ENCODE measurements around the gene CHCHD2. TPM values are rescaled to one million over a fixed set of nuclear protein-coding genes. Genes with fewer than 3 reads are reported as not detected.
"Not testable (repeated sequence)": the region's sequence is repeated elsewhere in the genome, so short reads cannot be mapped to it uniquely, and the experiment has no call there.

CHCHD2 gene, protein sequence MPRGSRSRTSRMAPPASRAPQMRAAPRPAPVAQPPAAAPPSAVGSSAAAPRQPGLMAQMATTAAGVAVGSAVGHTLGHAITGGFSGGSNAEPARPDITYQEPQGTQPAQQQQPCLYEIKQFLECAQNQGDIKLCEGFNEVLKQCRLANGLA
- total RNA-seq = 100 to 1,000 TPM; 376 to 473 (median 432) TPM
- polyA plus RNA-seq = 522 TPM
- long read RNA-seq, donor 1, transcript CHCHD2-201 (4 exons, 901 nt) = major isoform, 204 of 222 reads
- long read RNA-seq, donor 1, partial matches to known transcripts = 17 of 222 reads
- long read RNA-seq, donor 1, other reads (novel, unspliced or antisense) = 1 of 222 reads
- long read RNA-seq, donor 2, transcript CHCHD2-201 (4 exons, 901 nt) = major isoform, 224 of 243 reads
- long read RNA-seq, donor 2, partial matches to known transcripts = 17 of 243 reads
- long read RNA-seq, donor 2, other reads (novel, unspliced or antisense) = 2 of 243 reads
- long read RNA-seq, donor 3, transcript CHCHD2-201 (4 exons, 901 nt) = major isoform, 130 of 134 reads
- long read RNA-seq, donor 3, partial matches to known transcripts = 3 of 134 reads
- long read RNA-seq, donor 3, other reads (novel, unspliced or antisense) = 1 of 134 reads
- long read RNA-seq, donor 4, transcript CHCHD2-201 (4 exons, 901 nt) = major isoform, 146 of 157 reads
- long read RNA-seq, donor 4, partial matches to known transcripts = 9 of 157 reads
- long read RNA-seq, donor 4, other reads (novel, unspliced or antisense) = 1 of 157 reads

DNA sequence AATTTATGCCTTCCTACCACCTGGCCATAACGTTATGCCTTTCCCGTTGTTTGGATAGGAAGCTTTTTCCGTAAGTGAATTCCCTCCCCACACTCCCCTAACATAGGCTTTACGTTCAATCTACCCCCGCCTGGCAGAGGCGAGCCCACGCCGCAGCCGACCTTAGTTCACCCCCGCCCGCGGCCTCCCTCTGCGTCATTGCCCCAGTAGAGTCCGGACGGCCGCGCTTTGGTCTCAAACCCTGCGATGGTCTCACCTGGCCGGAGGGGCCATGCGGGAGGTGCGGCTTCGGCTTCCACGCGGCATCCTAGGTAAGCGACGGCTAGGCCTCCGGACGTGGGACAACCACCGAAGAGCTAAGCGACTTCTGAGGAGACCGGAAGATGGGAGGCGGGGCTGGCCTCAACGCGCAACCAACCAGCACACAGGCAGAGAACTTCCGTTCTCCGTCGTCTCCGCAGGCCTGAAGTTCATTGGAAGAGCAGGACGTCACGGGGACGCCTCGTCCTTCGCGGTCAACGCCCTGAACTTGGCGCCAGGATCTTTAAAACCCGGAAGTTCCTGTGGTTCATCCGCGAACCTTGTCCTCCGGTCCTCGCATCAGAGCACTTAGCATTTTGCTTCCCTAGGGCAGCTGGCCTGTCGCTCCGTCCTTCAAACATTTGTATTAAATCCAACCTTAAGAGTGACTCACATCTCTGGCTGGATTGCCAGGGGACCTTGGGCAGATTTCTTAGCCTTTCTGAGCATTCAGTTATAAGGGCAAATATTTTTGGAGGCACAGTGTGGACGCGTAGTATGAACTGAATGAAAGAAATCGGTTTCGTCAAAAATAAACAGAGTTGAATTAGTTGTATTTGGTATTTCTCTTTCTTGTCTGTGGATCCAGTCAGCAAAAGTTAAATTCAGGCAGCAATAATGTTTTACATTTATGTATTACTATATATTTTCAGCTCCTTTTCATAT is at the start of gene CHCHD2:
Gene CHCHD2, minus strand, starts transcription at position 369 of the 966 bp plus-strand sequence. Its CDS starts 63 bp downstream, at position 306.
- H3K4me3 ChIP-seq (ENCODE audit: low read length) = peak within 1 kb of the TSS; percentile 97

DNA sequence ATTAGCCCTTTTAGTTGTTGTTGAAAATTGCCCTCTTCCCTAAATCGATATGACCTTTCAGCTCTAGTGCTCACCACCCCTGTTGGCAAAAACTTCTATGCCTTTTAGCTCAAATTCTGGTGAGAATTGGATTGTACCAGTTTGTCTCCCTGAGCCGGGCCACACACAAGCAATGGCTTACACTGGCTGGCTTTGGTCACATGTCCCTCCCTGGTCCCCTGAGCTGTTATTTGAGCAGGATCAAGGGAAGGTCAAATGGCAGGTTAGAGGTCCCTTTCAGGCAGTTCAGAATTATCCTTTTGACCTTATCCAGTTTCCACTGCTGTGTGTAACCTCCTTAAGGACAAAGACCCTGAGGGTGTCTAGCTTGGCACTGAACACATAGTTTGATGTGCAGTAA is 24.8 kb upstream of the CHCHD2 start:
- H3K27me3 ChIP-seq (ENCODE audit: control insufficient read depth, insufficient read depth); intact Hi-C loops (cut with DNase I); H3K4me1 ChIP-seq (ENCODE audit: control insufficient read depth, insufficient read depth, low read length); ATAC-seq; H3K4me3 ChIP-seq (ENCODE audit: low read length); H3K27ac ChIP-seq (ENCODE audit: low read length); DNase-seq; H3K9me3 ChIP-seq (ENCODE audit: control insufficient read depth, low read length): not testable (repeated sequence)
- 58% methylated on average over 2 of the region's 2 CpGs for WGBS

More for the DNA sequence above, at the start of gene CHCHD2:
- Histone ChIP-seq H3K27ac (ENCODE audit: low read length) (peak within 1 kb of the TSS; percentile 95), H3K9me3 (ENCODE audit: control insufficient read depth, low read length) (no peaks in the 10 kb centered on the region), H3K4me1 (ENCODE audit: control insufficient read depth, insufficient read depth, low read length) (no peaks in the 10 kb centered on the region), H3K27me3 (ENCODE audit: control insufficient read depth, insufficient read depth) (no peaks in the 10 kb centered on the region)
- DNase-seq (peak; percentile 97 to 98 (median 98)), ATAC-seq (peak; percentile 100)
- intact Hi-C loops (cut with DNase I) = no loop called here
- WGBS = 3% methylated on average over 57 of the region's 57 CpGs

DNA sequence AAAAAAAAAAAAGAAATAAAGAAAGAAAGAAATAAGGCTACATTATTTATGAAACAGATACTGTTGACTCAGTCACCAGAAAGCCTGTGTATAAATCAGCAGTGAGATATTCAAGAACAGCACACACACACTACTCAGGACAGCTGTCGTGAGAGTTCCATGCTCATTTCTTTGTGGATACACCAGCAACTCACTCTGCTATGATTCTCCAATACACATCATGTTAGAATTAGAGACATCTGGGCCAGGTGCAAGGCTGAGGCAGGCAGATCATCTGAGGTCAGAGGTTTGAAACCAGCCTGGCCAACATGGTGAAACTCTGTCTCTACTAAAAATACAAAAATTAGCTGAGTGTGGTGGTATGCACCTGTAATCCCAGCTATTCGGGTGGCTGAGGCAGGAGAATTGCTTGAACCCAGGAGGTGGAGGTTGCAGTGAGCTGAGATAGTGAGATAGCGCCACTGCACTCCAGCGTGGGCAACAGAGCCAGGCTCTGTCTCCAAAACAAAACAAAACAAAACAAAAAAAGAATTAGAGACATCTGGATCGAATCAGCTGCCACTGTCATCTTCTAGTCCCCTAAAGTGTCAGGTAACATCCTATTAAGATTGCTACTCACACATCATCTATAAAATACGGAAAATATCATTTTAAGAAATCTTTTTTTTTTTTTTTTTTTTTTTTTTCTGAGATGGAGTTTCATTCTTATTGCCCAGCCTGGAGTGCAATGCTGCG is 21.1 kb upstream of the CHCHD2 start:
- intact Hi-C loops (cut with DNase I) = no loop called here
- no peaks in the 10 kb centered on the region for H3K9me3 ChIP-seq (ENCODE audit: control insufficient read depth, low read length)
- ATAC-seq = no peak
- no peaks in the 10 kb centered on the region for H3K4me1 ChIP-seq (ENCODE audit: control insufficient read depth, insufficient read depth, low read length)
- H3K4me3 ChIP-seq (ENCODE audit: low read length) = no peak overlapping the region
- WGBS = 69% methylated on average over 7 of the region's 7 CpGs
- no peak for DNase-seq
- no peaks in the 10 kb centered on the region for H3K27me3 ChIP-seq (ENCODE audit: control insufficient read depth, insufficient read depth)
- no peak overlapping the region for H3K27ac ChIP-seq (ENCODE audit: low read length)

DNA sequence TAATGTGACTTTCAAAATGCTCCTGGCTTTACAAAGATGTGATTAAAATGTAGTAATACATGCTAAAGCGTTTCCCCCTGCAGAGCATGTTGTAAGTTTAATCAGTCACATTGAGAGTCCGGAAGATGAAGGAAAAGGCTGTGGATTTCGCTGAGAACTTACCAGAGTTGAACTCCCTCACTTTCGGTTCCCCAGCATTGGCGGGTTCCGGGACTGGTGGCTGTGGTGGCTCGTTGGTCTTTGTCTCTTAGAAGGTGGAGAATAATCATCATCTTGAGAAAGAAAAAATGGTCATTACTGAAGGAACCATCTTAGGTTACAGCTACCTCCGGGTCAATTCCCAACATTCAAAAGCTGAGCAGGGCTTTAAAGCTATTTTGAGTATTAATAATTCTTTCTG is 19.6 kb upstream of the CHCHD2 start:
- 77% methylated on average over 8 of the region's 8 CpGs for WGBS
- Histone ChIP-seq H3K4me3 (ENCODE audit: low read length) (no peak overlapping the region), H3K27me3 (ENCODE audit: control insufficient read depth, insufficient read depth) (no peaks in the 10 kb centered on the region), H3K27ac (ENCODE audit: low read length) (no peak overlapping the region), H3K4me1 (ENCODE audit: control insufficient read depth, insufficient read depth, low read length) (no peaks in the 10 kb centered on the region), H3K9me3 (ENCODE audit: control insufficient read depth, low read length) (no peaks in the 10 kb centered on the region)
- ATAC-seq (no peak), DNase-seq (no peak)
- intact Hi-C loops (cut with DNase I) = no loop called here

DNA sequence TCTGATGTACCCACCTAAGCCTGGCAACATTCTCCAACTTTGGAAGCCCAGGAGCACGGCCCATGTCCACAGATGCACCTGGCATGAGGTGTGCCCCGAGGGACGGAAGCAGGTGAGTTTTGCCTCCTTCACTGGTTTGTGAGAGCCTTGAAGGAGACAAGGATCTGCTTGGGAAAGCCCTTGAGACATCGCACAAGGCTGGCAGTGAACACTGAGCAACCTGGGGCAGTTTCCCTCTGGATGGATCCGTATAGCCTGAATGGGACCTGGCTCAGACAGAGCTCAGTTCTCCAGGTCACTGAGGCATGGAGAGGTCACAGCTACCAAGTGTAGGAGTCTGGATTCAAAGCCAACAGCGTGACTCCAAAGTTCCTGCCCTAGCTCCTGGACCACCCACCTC is 18.7 kb upstream of the CHCHD2 start:
- no peaks in the 10 kb centered on the region for H3K27me3 ChIP-seq (ENCODE audit: control insufficient read depth, insufficient read depth)
- no peaks in the 10 kb centered on the region for H3K4me1 ChIP-seq (ENCODE audit: control insufficient read depth, insufficient read depth, low read length)
- no peak overlapping the region for H3K4me3 ChIP-seq (ENCODE audit: low read length)
- ATAC-seq (no peak), DNase-seq (no peak)
- intact Hi-C loops (cut with DNase I) = no loop called here
- WGBS = 58% methylated on average over 6 of the region's 6 CpGs
- no peak overlapping the region for H3K27ac ChIP-seq (ENCODE audit: low read length)
- no peaks in the 10 kb centered on the region for H3K9me3 ChIP-seq (ENCODE audit: control insufficient read depth, low read length)

DNA sequence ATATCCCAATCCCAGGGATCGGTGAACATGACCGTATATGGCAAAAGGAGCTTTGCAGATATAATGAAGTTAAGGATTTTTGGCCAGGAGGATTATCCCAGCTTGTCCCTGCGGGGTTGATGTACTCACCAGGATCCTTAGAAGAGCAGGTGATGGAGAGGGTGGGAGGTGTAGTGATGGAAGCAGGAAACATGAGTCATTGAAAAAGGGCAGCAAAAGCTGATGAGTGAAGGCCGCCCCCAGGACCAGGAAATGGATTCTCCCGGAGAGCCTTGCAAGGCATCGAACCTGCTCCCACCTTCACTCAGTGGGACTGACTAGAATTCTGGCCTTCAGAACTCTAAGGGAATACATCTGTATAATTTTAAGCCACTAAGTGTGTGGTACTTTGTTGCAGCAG is 15.2 kb upstream of the CHCHD2 start:
- Histone ChIP-seq H3K4me3 (ENCODE audit: low read length) (no peak overlapping the region), H3K27ac (ENCODE audit: low read length) (no peak overlapping the region), H3K27me3 (ENCODE audit: control insufficient read depth, insufficient read depth) (no peaks in the 10 kb centered on the region), H3K9me3 (ENCODE audit: control insufficient read depth, low read length) (no peaks in the 10 kb centered on the region), H3K4me1 (ENCODE audit: control insufficient read depth, insufficient read depth, low read length) (no peaks in the 10 kb centered on the region)
- WGBS = 77% methylated on average over 6 of the region's 6 CpGs
- no peak for ATAC-seq
- intact Hi-C loops (cut with DNase I) = no loop called here
- DNase-seq = no peak

DNA sequence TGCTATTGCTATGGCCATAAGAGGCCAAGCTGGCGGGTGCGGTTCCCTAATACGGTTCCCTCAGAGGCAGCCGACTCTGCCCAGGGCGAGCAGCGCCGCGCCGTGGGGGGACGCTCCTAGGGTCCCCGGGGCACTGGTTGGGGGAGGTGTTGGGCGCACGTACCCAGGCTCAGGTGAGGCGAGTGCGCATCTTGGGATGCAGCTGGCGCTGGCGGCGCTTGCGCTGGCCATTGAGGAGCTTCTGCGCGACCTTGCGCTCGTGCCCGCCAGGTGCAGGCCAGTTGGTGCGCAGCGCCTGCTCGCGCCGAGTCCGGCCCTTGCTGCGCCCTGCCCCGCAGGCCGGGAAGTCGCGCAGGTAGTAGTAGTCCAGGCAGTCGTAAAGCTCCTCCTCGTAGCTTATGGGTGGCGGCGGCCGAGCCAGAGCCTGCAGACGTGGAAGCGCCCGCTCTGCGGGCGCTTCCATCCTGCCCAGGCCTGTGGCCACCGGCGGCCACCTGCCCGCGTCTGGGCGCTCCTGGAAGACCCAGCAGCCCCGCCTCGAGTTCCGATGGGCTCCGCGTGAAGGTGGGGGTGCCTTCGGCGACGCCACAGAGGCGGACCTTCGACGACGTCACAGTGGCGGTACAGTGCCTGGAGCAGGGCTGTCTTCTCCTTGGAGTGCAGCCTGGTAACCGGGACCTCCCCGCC is 9.7 kb upstream of the CHCHD2 start, which contains the start of gene NUPR2:
Gene NUPR2, minus strand, starts transcription at position 566 of the 687 bp plus-strand sequence. Its CDS starts 103 bp downstream, at position 463.
- WGBS = 6% methylated on average over 65 of the region's 65 CpGs
- DNase-seq (peak in 1 of 3 donors; percentile 50), ATAC-seq (peak in 1 of 2 donors; percentile 33)
- intact Hi-C loops (cut with DNase I) = no loop called here
- no peaks in the 10 kb centered on the region for H3K9me3 ChIP-seq (ENCODE audit: control insufficient read depth, low read length)
- no peak within 1 kb of the TSS for H3K27ac ChIP-seq (ENCODE audit: low read length)
- no peaks in the 10 kb centered on the region for H3K27me3 ChIP-seq (ENCODE audit: control insufficient read depth, insufficient read depth)
- H3K4me3 ChIP-seq (ENCODE audit: low read length) = no peak within 1 kb of the TSS
- no peaks in the 10 kb centered on the region for H3K4me1 ChIP-seq (ENCODE audit: control insufficient read depth, insufficient read depth, low read length)

DNA sequence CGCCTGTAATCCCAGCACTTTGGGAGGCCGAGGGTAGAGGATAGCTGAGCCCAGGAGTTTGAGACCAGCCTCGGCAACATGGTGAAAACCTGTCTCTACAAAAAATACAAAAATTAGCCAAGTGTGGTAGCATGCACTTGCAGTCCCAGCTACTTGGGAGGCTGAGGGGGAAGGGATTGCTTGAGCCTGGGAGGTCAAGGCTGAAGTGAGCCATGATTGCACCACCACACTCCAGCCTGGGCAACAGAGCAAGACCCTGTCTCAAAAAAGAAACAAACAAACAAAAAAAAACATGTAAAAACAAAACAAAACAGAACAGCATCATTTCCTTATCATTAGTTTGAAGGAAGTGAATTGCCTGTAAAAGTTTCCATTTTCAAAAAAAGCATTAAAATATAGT is 6.0 kb upstream of the CHCHD2 start:
- H3K27me3 ChIP-seq (ENCODE audit: control insufficient read depth, insufficient read depth); H3K4me3 ChIP-seq (ENCODE audit: low read length); ATAC-seq; H3K4me1 ChIP-seq (ENCODE audit: control insufficient read depth, insufficient read depth, low read length); H3K27ac ChIP-seq (ENCODE audit: low read length); intact Hi-C loops (cut with DNase I); DNase-seq; H3K9me3 ChIP-seq (ENCODE audit: control insufficient read depth, low read length): not testable (repeated sequence)
- 88% methylated on average over 3 of the region's 3 CpGs for WGBS

DNA sequence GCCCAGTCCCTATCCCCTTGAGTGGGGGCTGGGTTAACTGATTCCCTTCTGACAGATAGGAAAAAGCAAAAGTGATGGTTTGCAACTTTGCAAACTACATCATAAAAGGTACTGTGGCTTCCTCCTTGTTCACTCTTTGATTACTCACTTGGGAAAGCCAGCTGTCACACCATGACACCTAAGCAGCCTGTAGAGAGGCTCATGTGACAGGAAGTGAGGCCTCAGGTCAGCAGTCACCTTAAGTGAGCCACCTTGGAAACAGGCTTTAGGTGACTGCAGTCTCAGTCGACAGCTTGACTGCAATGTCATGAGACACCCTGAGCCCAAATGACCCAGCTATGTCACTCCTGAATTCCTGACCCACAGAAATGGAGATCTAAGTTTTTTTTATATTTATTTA is 4.3 kb upstream of the CHCHD2 start:
- DNase-seq = no peak
- 64% methylated on average over 1 of the region's 1 CpG for WGBS
- no peak overlapping the region for H3K4me3 ChIP-seq (ENCODE audit: low read length)
- ATAC-seq = no peak
- no peak overlapping the region for H3K27ac ChIP-seq (ENCODE audit: low read length)
- no peaks in the 10 kb centered on the region for H3K4me1 ChIP-seq (ENCODE audit: control insufficient read depth, insufficient read depth, low read length)
- H3K27me3 ChIP-seq (ENCODE audit: control insufficient read depth, insufficient read depth) = no peaks in the 10 kb centered on the region
- intact Hi-C loops (cut with DNase I) = no loop called here
- H3K9me3 ChIP-seq (ENCODE audit: control insufficient read depth, low read length) = no peaks in the 10 kb centered on the region

DNA sequence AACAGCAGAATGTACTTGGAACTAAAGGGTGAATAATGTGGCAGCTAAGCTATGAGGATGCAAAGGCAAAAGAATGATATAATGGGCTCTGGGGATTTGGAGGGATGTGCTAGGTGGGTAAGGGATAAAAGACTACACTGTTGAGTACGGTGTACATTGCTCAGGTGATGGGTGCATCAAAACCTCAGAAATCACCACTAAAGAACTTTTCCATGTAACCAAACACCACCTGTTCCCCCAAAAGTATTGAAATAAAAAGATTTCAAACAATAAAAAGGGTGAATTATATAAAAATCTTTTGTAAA is 1.6 kb upstream of the CHCHD2 start:
- ATAC-seq (no peak), DNase-seq (no peak)
- H3K4me3 ChIP-seq (ENCODE audit: low read length) = no peak overlapping the region
- no peaks in the 10 kb centered on the region for H3K9me3 ChIP-seq (ENCODE audit: control insufficient read depth, low read length)
- no peak overlapping the region for H3K27ac ChIP-seq (ENCODE audit: low read length)
- 96% methylated on average over 1 of the region's 1 CpG for WGBS
- H3K4me1 ChIP-seq (ENCODE audit: control insufficient read depth, insufficient read depth, low read length) = no peaks in the 10 kb centered on the region
- intact Hi-C loops (cut with DNase I) = no loop called here
- H3K27me3 ChIP-seq (ENCODE audit: control insufficient read depth, insufficient read depth) = no peaks in the 10 kb centered on the region

Data from right cardiac atrium (tissue), 5 donors.